Fibroblast of the aortic adventitia (primary cell): ENCODE measurements around the gene BHLHE23. TPM values are rescaled to one million over a fixed set of nuclear protein-coding genes. Genes with fewer than 3 reads are reported as not detected.

ENCODE experiments used
- DNase-seq: peaks from one replicate; pipeline ENCODE4 v3.0.0-alpha.2; 2010; ENCODE audit warnings: low read depth
- H3K4me3 ChIP-seq: 2 replicates; pipeline ENCODE4 v1.5.1; 2011; ENCODE audit warnings: low read depth, mild to moderate bottlenecking, control low read depth, low read length, moderate library complexity
- CTCF ChIP-seq: IDR thresholded peaks from 2 replicates; pipeline ENCODE4 v1.5.1; 2011; ENCODE audit warnings: mild to moderate bottlenecking, low read length, control low read depth, inconsistent platforms; ENCODE audit not compliant: insufficient read depth
- total RNA-seq: library from RNA; depleted of rRNA; stranded (reverse); fragments of >200 nt; gene quantifications from 2 replicates; pipeline ENCODE4 v1.2.3, GENCODE V29; 2012; ENCODE audit warnings: low replicate concordance

Gene BHLHE23
- total RNA-seq, 1 donor = not detected

- DNase-seq = no peak
- H3K4me3 ChIP-seq = no peak overlapping the region
- no peak for TF ChIP-seq CTCF
Observed at GRCh38 chr20:63013207-63013606, 6.4 kb upstream of the BHLHE23 start.

DNA sequence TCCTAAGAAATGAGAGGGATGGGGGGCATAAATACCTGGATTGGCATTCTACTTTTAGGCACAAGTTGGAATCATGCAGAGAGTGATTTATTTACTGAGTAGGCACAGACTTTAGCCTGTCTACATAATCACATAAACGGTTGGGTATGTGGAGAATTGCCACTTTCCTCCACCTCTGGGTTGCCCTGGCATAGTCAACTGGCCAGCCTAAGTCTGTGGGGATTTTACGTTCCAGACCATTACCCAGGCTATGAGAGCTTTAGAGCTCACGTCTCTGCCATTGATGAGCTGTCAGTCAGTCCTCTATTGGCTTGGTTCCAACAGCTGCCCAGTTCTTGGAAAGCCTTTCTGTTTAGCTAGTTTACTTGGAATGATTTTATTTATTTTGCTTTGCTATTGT lies 5.0 kb upstream of the BHLHE23 start:
- H3K4me3 ChIP-seq = no peak overlapping the region
- no peak for TF ChIP-seq CTCF
- DNase-seq = no peak

DNA sequence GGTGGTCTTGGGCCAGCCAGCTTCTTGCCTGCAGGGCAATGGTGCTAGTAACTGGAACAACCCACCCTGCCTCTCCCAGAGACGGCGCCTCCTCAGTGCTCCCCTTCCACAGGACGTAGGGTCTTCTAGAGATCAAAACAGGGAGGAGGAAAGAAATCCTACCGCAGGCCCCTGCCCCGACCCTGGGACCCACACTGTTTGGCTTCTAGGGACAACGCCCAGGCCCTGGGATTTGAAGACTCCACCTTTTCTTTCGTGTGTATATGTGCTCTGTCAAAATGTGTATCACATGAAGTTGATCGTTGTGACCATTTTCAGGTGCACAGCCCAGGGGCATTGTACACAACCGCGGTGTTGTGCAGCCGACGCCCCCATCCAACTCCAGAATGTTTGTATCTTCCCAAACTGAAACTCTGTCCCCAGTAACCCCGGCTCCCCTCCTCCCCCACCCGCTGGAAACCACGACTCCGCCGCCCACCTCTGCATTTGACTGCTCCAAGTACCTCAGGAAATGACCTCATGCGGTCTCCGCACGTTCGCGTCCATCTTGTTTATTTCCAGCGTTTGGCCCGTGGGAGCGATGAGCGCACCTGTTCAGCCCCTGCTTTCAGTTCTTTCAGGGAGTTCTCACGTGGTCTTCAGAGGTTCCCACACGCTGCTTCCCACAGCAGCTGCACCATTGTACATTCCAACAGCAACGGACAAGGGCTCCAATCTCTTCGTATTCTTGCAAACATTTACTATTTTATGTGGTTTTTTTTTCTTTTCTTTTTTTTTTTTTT lies 3.4 kb upstream of the BHLHE23 start:
- TF ChIP-seq CTCF = no peak
- peak; percentile 4 for DNase-seq
- peak overlapping the region; percentile 17 for H3K4me3 ChIP-seq

- peak; percentile 93 for TF ChIP-seq CTCF
- no peak overlapping the region for H3K4me3 ChIP-seq
- peak; percentile 59 for DNase-seq
Observed at GRCh38 chr20:63009045-63009961, 2.5 kb upstream of the BHLHE23 start.

GRCh38 chr20:63008541-63009044 lies 1.8 kb upstream of the BHLHE23 start:
- TF ChIP-seq CTCF = no peak
- no peak for DNase-seq
- H3K4me3 ChIP-seq = no peak overlapping the region

- no peak for DNase-seq
- H3K4me3 ChIP-seq = no peak overlapping the region
- TF ChIP-seq CTCF = no peak
Observed at GRCh38 chr20:63007646-63008488, 1.1 kb upstream of the BHLHE23 start.
